ENCODE results near the gene MRPL47.

DNA sequence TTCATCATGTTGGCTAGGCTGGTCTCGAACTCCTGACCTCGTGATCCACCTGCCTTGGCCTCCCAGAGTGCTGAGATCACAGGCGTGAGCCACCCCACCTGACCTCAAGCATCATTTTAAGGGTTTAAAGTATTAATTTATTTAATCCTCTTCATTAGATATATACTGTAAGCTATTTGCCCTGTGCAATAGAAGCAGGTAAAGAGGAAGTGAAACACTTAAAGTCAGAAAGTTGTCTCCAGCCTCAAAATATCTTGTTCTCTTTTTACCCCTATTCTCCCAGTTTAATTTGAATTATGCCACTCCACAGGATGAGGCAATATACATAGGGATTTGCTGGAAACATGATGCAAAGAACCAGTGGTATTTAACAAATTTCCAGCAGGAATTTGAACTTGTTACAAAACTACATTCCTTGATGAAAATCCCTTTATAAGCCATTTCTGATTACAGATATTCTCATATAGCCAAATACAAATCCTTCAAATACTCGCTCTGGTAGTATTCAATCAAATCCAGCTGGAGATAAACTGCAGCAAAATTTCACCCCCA, 2.2 kb upstream of the MRPL47 start:
- no peak for TF ChIP-seq CTCF (IDR thresholded peaks at IDR 0.05)
- TF ChIP-seq EP300 (IDR thresholded peaks at IDR 0.05), result no peak
- no peak for TF ChIP-seq POLR2A (IDR thresholded peaks at IDR 0.05)
- no peak for TF ChIP-seq POLR2AphosphoS5 (IDR thresholded peaks at IDR 0.05)
